Pancreas (tissue), 10 donors: ENCODE results near the gene TNFRSF1A. TPM values are rescaled to one million over a fixed set of nuclear protein-coding genes. Genes with fewer than 3 reads are reported as not detected.
A peak's percentile ranks its signal among the peaks of the same experiment; 100 is the strongest.

Experiments used
- ATAC-seq, 4 donors: fragments of 200-7000 bp; cut with Tn5 transposase; one replicate each; pipeline versions ENCODE4 v1.8.0 to v1.9.1; 2020; ENCODE audit warnings: mild to moderate bottlenecking in 4 of 4, moderate library complexity in 4 of 4
- DNase-seq, 6 donors: peaks; one replicate each; pipeline ENCODE4 v3.0.0-alpha.2; 2020
- FAIRE-seq: peaks from 2 replicates; lab custom pipeline; 2012; peaks lifted over from hg19 to GRCh38; lab: Jason Lieb, UNC
- H3K27ac ChIP-seq, 4 donors: fragments of 200-600 bp; sonication (generic); 1 replicate in 3 of 4; 2 replicates in 1 of 4; pipeline versions ENCODE4 v1.5.0 to v1.8.0; 2020
- H3K27me3 ChIP-seq, 4 donors: fragments of 200-600 bp; one replicate each; pipeline ENCODE4 v1.8.0; 2021
- H3K36me3 ChIP-seq, 3 donors: fragments of 200-600 bp; sonication (generic) in 1 of 3; one replicate each; pipeline versions ENCODE4 v1.5.0 to v1.8.0; 2020 to 2021
- H3K4me1 ChIP-seq, 3 donors: fragments of 200-600 bp; one replicate each; pipeline ENCODE4 v1.8.0; 2021
- H3K4me3 ChIP-seq, 4 donors: fragments of 200-600 bp; sonication (generic) in 2 of 4; one replicate each; pipeline versions ENCODE4 v1.5.0 to v1.8.0; 2020 to 2021
- H3K9me3 ChIP-seq, 4 donors: fragments of 200-600 bp; one replicate each; pipeline ENCODE4 v1.8.0; 2021
- WGBS, 2 donors: extraction: QIAGEN DNeasy Blood & Tissue Kit; methylation state at CpG; one replicate each; pipeline ENCODE4 v1.1.7; 2013; 5-methylcytosine and 5-hydroxymethylcytosine counted together
- intact Hi-C, 3 donors: fragments of 100-400 bp; cut with DNase I; formaldehyde crosslinking; loops; one replicate each; pipeline versions ENCODE4 v1.11.1 to v1.14.2; 2022
- polyA plus RNA-seq, 2 donors: library from polyadenylated mRNA; stranded (reverse); fragments of 200-250 nt; gene quantifications; one replicate each; pipeline ENCODE4 v1.2.3, GENCODE V29; 2013
- total RNA-seq, 6 donors: library from RNA; stranded (reverse); fragmentation: NEBNext Ultra II Directional in 4 of 6; extraction: Animal tissue kit (Norgen Biotek cat#: 25700) in 4 of 6; gene quantifications; one replicate each; pipeline versions ENCODE4 v1.2.1 to v1.2.4, GENCODE V29; 2021 to 2023
- TF ChIP-seq, protein P1 (sequence below), 4 donors: fragments of 200-600 bp; sonication (generic) in 3 of 4; IDR thresholded peaks; one replicate each; pipeline versions ENCODE4 v1.5.0 to v1.8.0; 2021; ENCODE audit warnings: antibody characterized with exemption in 4 of 4
- donor health status: healthy with polysubstance abuse.
- donor health status: DM: no; HTN: no; CAD: no; lungs with moderate emphysema.
- donor health status: DM: no; HTN: no; CAD: no.
- donor health status: control.
- donor health status: control.
- donor health status: Bipolar disorder and iron deficiency.
- donor health status: DM: yes; HTN: yes; CAD: no.
- donor health status: DM: no; HTN: no; CAD: no.
- donor health status: DM: no; HTN: no; CAD: no.
- donor health status: DM: yes; HTN: yes; CAD: no.

The TNFRSF1A gene
- total and polyA plus RNA-seq, 8 donors, result 23.5 to 68.1 (median 36.6) TPM

- intact Hi-C loops, result no loop called here
- H3K27ac ChIP-seq, result no peak overlapping the region
Observed at GRCh38 chr12:6354495-6355393, 12.9 kb upstream of the TNFRSF1A start.

DNA sequence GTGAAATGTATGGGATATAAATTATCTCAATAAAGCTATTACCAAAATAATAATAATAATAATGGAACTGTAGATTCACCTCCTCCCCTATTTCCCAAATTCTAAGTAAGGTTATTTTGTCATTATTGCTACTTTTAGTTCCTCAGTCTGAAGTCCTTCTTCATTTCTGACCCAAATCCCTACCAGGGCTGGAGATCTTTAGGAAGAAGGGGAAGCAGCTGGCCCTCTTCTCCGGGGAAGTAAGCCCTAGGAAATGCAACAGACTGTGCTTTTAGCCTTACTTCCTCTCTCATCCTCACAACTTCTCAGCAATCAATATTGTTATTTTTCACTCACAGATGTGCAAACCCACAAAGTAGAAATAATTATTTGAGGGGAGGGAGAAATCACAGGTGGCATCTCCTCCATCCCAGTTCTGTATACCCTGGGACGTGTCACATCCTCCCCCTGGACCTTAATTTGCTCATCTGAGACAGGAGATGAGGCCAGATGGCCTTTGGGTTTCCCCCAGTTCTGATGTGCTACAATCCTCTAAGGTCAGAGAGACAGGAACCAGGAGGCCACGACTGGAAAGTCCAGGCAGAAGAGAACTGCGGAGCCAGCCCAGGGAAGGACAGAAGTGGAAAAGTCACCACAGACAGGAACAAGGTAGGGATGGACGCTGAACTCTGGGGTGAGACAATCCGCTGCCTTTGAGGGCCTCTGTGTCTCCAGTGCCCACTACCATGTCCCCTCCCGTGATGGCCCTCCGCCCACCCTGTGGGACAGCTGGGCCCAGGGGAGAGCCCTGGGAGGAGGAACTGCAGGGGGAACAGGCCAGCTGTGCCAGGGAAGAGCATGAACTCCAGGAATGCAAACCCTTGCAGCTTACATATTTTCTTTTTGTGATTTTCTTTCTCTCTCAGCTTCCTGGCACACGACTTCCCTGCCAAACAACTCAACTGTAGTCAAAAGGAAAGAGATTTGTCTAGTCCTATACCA, 10.6 kb upstream of the TNFRSF1A start:
- H3K4me3 ChIP-seq, result no peak overlapping the region
- no peaks in the 10 kb centered on the region for H3K9me3 ChIP-seq
- intact Hi-C loops, result no loop called here
- H3K4me1 ChIP-seq, result peaks cover 0 to 10% (median 0%) of the 10 kb centered on the region in 3 donors
- peak; percentile 5 for FAIRE-seq
- 69 to 74% methylated on average over 9 of the region's 9 CpGs for WGBS, 2 donors
- no peak for DNase-seq
- peaks cover 0 to 19% (median 0%) of the 10 kb centered on the region in 3 donors for H3K36me3 ChIP-seq
- TF ChIP-seq, protein P1, sequence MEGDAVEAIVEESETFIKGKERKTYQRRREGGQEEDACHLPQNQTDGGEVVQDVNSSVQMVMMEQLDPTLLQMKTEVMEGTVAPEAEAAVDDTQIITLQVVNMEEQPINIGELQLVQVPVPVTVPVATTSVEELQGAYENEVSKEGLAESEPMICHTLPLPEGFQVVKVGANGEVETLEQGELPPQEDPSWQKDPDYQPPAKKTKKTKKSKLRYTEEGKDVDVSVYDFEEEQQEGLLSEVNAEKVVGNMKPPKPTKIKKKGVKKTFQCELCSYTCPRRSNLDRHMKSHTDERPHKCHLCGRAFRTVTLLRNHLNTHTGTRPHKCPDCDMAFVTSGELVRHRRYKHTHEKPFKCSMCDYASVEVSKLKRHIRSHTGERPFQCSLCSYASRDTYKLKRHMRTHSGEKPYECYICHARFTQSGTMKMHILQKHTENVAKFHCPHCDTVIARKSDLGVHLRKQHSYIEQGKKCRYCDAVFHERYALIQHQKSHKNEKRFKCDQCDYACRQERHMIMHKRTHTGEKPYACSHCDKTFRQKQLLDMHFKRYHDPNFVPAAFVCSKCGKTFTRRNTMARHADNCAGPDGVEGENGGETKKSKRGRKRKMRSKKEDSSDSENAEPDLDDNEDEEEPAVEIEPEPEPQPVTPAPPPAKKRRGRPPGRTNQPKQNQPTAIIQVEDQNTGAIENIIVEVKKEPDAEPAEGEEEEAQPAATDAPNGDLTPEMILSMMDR (IDR thresholded peaks at IDR 0.05), result no peak
- ATAC-seq, result peak in 2 of 4 donors; percentile 9 to 17
- H3K27ac ChIP-seq, result no peak overlapping the region
- H3K27me3 ChIP-seq, result no peaks in the 10 kb centered on the region

More at GRCh38 chr12:6354495-6355393, 12.9 kb upstream of the TNFRSF1A start:
- ATAC-seq (no peak), DNase-seq (no peak), FAIRE-seq (no peak)
- 89 to 94% methylated on average over 10 of the region's 10 CpGs for WGBS, 2 donors
- Histone ChIP-seq H3K9me3 (no peaks in the 10 kb centered on the region), H3K4me1 (peaks cover 0 to 3% (median 0%) of the 10 kb centered on the region in 3 donors), H3K27me3 (no peaks in the 10 kb centered on the region), H3K36me3 (peaks cover 0 to 19% (median 0%) of the 10 kb centered on the region in 3 donors), H3K4me3 (no peak overlapping the region)
- TF ChIP-seq, protein P1 (IDR thresholded peaks at IDR 0.05), result no peak

DNA sequence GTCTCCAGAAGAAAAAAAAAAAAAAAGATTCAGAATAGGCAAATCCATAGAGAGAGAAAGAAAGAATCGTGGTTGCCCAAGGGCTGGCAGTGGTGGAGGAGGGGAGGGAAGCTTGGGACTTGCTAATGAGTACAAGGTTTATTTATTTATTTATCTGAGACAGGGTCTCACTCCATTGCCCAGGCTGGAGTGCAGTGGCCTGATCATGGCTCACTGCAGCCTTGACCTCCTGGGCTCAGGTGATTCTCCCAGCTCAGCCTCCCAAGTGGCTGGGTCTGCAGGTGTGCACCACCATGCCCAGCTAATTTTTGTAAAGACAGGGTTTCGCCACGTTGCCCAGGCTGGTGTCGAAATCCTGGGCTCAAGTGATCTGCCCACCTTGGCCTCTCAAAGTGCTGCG, 9.7 kb upstream of the TNFRSF1A start:
- Histone ChIP-seq H3K36me3 (peaks cover 0 to 25% (median 0%) of the 10 kb centered on the region in 3 donors), H3K4me1 (peaks cover 0 to 17% (median 0%) of the 10 kb centered on the region in 3 donors), H3K27me3 (no peaks in the 10 kb centered on the region), H3K9me3 (no peaks in the 10 kb centered on the region), H3K4me3 (no peak overlapping the region), H3K27ac (no peak overlapping the region)
- FAIRE-seq (no peak), ATAC-seq (no peak), DNase-seq (no peak)
- TF ChIP-seq, protein P1 (IDR thresholded peaks at IDR 0.05), result no peak
- intact Hi-C loops, result no loop called here
- WGBS, 2 donors, result 86 to 94% methylated on average over 5 of the region's 5 CpGs

GRCh38 chr12:6347367-6348338, 5.8 kb upstream of the TNFRSF1A start:
- H3K9me3 ChIP-seq, result no peaks in the 10 kb centered on the region
- WGBS, 2 donors, result 60 to 74% methylated on average over 18 to 19 of the region's 19 CpGs
- FAIRE-seq (no peak), ATAC-seq (peak in 3 of 4 donors; percentile 56 to 76 (median 65)), DNase-seq (peak in 1 of 6 donors; percentile 44)
- TF ChIP-seq, protein P1 (IDR thresholded peaks at IDR 0.05), result no peak
- H3K4me3 ChIP-seq, result peak overlapping the region in 1 of 4 donors; percentile 11
- peaks cover 0 to 7% (median 0%) of the 10 kb centered on the region in 3 donors for H3K36me3 ChIP-seq
- H3K4me1 ChIP-seq, result peaks cover 4 to 35% (median 6%) of the 10 kb centered on the region in 3 donors
- H3K27me3 ChIP-seq, result no peaks in the 10 kb centered on the region
- intact Hi-C loops, result no loop called here
- peak overlapping the region in 2 of 4 donors; percentile 55 to 62 for H3K27ac ChIP-seq
